Psoas muscle (tissue), 8 donors: ENCODE results near the gene APOL5. TPM values are rescaled to one million over a fixed set of nuclear protein-coding genes. Genes with fewer than 3 reads are reported as not detected.

Experiments
- ATAC-seq, 4 donors: fragments of 200-7000 bp; cut with Tn5 transposase; one replicate each; pipeline ENCODE4 v1.9.1; 2020; ENCODE audit warnings: moderate library complexity in 3 of 4, mild to moderate bottlenecking in 2 of 4
- DNase-seq, 2 donors: peaks; one replicate each; pipeline ENCODE4 v3.0.0-alpha.2; 2020
- H3K27ac ChIP-seq: fragments of 200-600 bp; one replicate; pipeline ENCODE4 v1.8.0; 2022
- H3K27me3 ChIP-seq, 3 donors: fragments of 200-600 bp in 1 of 3; one replicate each; pipeline versions ENCODE4 v1.6.1 to v1.8.0; 2013 to 2022; ENCODE audit warnings: low read length in 2 of 3, mild to moderate bottlenecking in 2 of 3, moderate library complexity in 1 of 3; ENCODE audit not compliant: insufficient read depth in 3 of 3
- H3K36me3 ChIP-seq, 2 donors: fragments of 200-600 bp in 1 of 2; one replicate each; pipeline versions ENCODE4 v1.6.1 to v1.8.0; 2013 to 2022; ENCODE audit warnings: low read depth in 1 of 2, mild to moderate bottlenecking in 1 of 2, moderate library complexity in 1 of 2; ENCODE audit not compliant: insufficient read depth in 1 of 2
- H3K4me1 ChIP-seq: fragments of 200-600 bp; one replicate; pipeline ENCODE4 v1.8.0; 2022
- H3K4me3 ChIP-seq: fragments of 200-600 bp; one replicate; pipeline ENCODE4 v1.8.0; 2022; ENCODE audit warnings: mild to moderate bottlenecking
- H3K9me3 ChIP-seq: fragments of 200-600 bp; one replicate; pipeline ENCODE4 v1.8.0; 2022
- WGBS, 3 donors: extraction: QIAGEN DNeasy Blood & Tissue Kit; methylation state at CpG; one replicate each; pipeline versions ENCODE4 v1.1.6 to v1.1.7; 2013; 5-methylcytosine and 5-hydroxymethylcytosine counted together
- intact Hi-C, 2 donors: fragments of 100-400 bp; cut with DNase I; formaldehyde crosslinking; loops; one replicate each; pipeline versions ENCODE4 v1.11.0 to v1.14.2; 2022
- polyA plus RNA-seq, 3 donors: library from polyadenylated mRNA; stranded (reverse); fragments of 200-250 nt; gene quantifications; one replicate each; pipeline ENCODE4 v1.2.3, GENCODE V29; 2013
- total RNA-seq, 4 donors: library from RNA; stranded (reverse); fragmentation: NEBNext Ultra II Directional in 2 of 4; extraction: Animal tissue kit (Norgen Biotek cat#: 25700) in 2 of 4; gene quantifications; one replicate each; pipeline versions ENCODE4 v1.2.1 to v1.2.4, GENCODE V29; 2021 to 2023
- TF ChIP-seq, protein P1 (sequence below): fragments of 200-600 bp; IDR thresholded peaks from one replicate; pipeline ENCODE4 v1.8.0; 2022; ENCODE audit warnings: antibody characterized with exemption
- donor health status: healthy with polysubstance abuse.
- donor health status: DM: no; HTN: no; CAD: no; lungs with moderate emphysema.
- donor health status: Bipolar disorder and iron deficiency.
- donor health status: healthy.
- donor health status: DM: yes; HTN: yes; CAD: no.
- donor health status: DM: no; HTN: no; CAD: no.
- donor health status: DM: no; HTN: no; CAD: no.
- donor health status: DM: yes; HTN: yes; CAD: no.

APOL5 gene
- total and polyA plus RNA-seq, 7 donors: 0.04 to 0.45 (median 0.10) TPM; not detected in 3

DNA sequence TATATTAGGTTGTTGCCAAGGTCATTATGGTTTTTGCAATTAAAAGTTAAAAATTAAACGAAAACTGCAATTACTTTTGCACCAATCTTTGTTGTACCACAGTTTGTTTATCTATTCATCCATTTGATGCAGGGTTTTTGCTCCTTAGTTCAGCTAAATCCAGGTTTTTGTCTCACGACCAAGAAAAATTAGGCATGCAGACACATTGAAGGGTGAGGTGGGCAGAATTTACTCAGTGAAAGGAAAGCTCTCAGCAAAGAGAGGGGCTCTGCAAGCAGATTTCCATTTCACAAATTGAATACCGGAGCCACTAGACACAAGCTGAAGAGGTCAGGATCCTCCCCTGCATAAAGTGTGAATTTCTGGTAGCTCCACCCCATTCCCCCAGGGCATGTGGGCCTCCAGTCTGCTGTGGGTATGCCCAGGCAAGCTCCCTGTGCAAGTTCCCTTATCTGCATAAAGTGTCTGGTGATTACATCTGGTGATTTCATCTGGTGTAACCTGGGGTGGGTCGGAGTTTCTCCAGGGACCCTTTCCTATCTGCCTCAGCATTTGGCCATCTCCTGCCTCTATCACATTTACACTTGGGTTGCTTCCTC is 36.1 kb upstream of the APOL5 start:
- H3K4me3 ChIP-seq: no peak overlapping the region
- intact Hi-C loops: loop anchor here in 1 of 2 donors (10.0 kb wide), 1 partner anchor 233 kb away; no protein-coding TSS in a partner anchor

DNA sequence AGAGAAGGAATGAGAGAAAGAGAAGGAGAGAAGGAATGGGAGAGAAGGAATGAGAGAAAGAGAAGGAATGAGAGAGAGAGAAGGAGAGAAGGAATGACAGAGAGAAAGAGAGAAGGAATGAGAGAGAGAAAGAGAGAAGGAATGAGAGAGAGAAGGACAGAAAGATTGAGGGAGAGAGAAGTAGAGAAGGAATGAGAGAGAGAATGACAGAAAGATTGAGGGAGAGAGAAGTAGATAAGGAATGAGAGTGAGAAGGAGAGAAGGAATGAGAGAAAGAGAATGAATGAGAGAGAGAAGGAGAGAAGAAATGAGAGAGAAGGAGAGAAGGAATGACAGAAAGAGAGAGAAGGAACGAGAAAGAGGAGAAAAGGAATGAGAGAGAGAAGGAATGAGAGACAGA is 34.1 kb upstream of the APOL5 start:
- no peak for ATAC-seq
- WGBS, 3 donors: 86 to 100% (median 87%) methylated on average over 1 of the region's 1 CpG
- DNase-seq: no peak
- TF ChIP-seq, protein P1, sequence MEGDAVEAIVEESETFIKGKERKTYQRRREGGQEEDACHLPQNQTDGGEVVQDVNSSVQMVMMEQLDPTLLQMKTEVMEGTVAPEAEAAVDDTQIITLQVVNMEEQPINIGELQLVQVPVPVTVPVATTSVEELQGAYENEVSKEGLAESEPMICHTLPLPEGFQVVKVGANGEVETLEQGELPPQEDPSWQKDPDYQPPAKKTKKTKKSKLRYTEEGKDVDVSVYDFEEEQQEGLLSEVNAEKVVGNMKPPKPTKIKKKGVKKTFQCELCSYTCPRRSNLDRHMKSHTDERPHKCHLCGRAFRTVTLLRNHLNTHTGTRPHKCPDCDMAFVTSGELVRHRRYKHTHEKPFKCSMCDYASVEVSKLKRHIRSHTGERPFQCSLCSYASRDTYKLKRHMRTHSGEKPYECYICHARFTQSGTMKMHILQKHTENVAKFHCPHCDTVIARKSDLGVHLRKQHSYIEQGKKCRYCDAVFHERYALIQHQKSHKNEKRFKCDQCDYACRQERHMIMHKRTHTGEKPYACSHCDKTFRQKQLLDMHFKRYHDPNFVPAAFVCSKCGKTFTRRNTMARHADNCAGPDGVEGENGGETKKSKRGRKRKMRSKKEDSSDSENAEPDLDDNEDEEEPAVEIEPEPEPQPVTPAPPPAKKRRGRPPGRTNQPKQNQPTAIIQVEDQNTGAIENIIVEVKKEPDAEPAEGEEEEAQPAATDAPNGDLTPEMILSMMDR: no peak
- intact Hi-C loops: loop anchor here in 1 of 2 donors (10.0 kb wide), 1 partner anchor 231 kb away; no protein-coding TSS in a partner anchor
- Histone ChIP-seq H3K4me3 (no peak overlapping the region), H3K27ac (peak overlapping the region; percentile 92), H3K9me3 (no peaks in the 10 kb centered on the region), H3K4me1 (peaks cover 16% of the 10 kb centered on the region), H3K27me3 (no peaks in the 10 kb centered on the region), H3K36me3 (no peaks in the 10 kb centered on the region)

More for the DNA sequence above, 36.1 kb upstream of the APOL5 start:
- ATAC-seq (no peak), DNase-seq (no peak)
- 81 to 90% (median 83%) methylated on average over 4 of the region's 4 CpGs for WGBS, 3 donors
- TF ChIP-seq, protein P1: no peak
- Histone ChIP-seq H3K27me3 (no peaks in the 10 kb centered on the region), H3K4me1 (peaks cover 23% of the 10 kb centered on the region), H3K36me3 (no peaks in the 10 kb centered on the region), H3K9me3 (no peaks in the 10 kb centered on the region), H3K27ac (no peak overlapping the region)

DNA sequence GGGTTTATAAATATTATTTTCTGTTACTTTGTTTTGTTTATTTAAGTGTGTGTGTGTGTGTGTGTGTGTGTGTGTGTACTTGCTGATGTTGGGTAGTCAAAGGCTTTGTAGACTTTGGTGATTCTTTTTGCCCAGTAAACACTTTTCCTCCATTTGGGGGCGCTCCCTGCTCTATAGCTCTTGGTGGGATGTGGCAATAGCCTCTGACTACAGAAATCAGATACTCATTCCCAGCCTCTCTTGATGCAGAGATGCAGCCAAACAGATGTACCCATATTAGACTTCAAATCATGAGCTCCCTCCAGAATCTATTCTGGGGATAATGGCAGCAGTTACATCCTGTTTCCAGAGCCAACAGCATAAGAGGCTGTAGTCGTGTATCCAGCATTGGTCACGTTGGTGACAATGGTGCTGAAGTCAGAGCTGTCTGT is 33.4 kb upstream of the APOL5 start:
- DNase-seq (no peak), ATAC-seq (peak; percentile 91 to 98 (median 96))
- intact Hi-C loops: loop anchor here (1.0 to 10.0 kb wide), 3 partner anchors 231 to 439 kb away; no protein-coding TSS in a partner anchor

DNA sequence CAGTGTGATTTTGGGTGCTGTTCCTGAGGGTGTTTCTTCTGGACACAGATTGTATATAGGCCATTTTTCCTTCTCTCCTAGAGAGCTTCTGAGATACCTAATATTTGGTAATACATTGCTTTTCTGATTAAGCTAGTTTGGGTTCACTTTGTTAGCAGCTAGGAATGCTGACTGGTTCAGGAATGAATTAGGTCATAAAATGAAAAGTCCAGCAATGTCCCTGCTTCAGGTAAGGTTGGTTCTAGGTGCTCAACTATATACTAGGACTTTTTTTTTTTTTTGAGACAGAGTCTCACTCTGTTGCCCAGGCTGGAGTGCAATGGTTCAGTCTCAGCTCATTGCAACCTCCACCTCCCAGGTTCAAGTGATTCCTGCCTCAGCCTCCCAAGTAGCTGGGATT is 32.9 kb upstream of the APOL5 start:
- Histone ChIP-seq H3K4me1 (peaks cover 19% of the 10 kb centered on the region), H3K36me3 (no peaks in the 10 kb centered on the region), H3K27me3 (no peaks in the 10 kb centered on the region), H3K4me3 (no peak overlapping the region), H3K9me3 (no peaks in the 10 kb centered on the region), H3K27ac (peak overlapping the region; percentile 92)
- ATAC-seq: peak in 2 of 4 donors; percentile 7 to 9
- DNase-seq: no peak
- TF ChIP-seq, protein P1: no peak
- intact Hi-C loops: loop anchor here (1.0 to 10.0 kb wide), 6 partner anchors 43 to 439 kb away; no protein-coding TSS in a partner anchor

More for the DNA sequence above, 33.4 kb upstream of the APOL5 start:
- H3K9me3 ChIP-seq: no peaks in the 10 kb centered on the region
- WGBS, 3 donors: 5 to 12% (median 10%) methylated on average over 3 of the region's 3 CpGs
- no peaks in the 10 kb centered on the region for H3K27me3 ChIP-seq
- TF ChIP-seq, protein P1: peak; percentile 31
- H3K27ac ChIP-seq: peak overlapping the region; percentile 92
- H3K36me3 ChIP-seq: no peaks in the 10 kb centered on the region
- peaks cover 19% of the 10 kb centered on the region for H3K4me1 ChIP-seq
- no peak overlapping the region for H3K4me3 ChIP-seq
